Astrocyte of the spinal cord (primary cell): Measurements from ENCODE around the gene COMMD1.
A peak's percentile ranks its signal among the peaks of the same experiment; 100 is the strongest.

ENCODE experiments used
- DNase-seq: peaks from one replicate; pipeline ENCODE4 v3.0.0; 2011; ENCODE audit warnings: low read depth, low spot score
- H3K4me3 ChIP-seq: 2 replicates; pipeline ENCODE4 v1.5.1; 2011; ENCODE audit warnings: low read depth, mild to moderate bottlenecking, low read length, moderate library complexity
- in situ Hi-C: cut with HindIII; loops from 2 replicates; pipeline ENCODE4 v1.10.0; 2017; ENCODE audit warnings: low sequenced_read_pairs
- TF ChIP-seq, protein P1 (sequence below): IDR thresholded peaks from 2 replicates; pipeline ENCODE4 v1.5.1; 2012; ENCODE audit warnings: low read depth, mild to moderate bottlenecking, low read length, inconsistent platforms

The COMMD1 gene

DNA sequence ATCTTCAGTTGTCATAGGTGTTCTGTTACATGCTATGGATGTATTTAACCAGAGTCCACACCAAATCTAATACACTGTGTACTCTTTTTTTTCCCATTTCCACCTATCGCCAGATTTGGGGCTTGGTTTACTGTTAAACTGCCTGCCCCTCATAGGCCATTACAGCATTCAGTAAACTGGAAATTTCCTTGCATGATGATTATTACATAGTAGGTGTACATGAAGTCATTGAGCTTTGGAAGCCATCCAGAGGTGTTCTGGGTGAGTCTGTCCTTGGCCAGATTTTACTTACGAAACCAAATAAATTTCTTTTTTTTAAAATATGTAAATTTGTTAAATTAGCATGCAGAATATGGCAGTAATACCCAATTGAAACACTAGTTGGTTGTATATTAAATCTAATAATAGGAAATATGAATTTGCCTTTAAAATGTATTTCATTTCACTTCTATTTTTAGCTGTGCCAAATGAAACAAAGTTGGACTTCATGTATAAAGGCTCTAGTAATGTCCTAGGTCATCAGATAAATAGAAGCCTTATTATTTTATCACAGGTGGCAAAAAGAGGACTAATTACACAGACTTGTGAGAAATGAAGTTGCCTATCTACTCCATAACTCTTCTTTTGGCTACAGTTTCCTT lies 60.7 kb downstream of the COMMD1 start:
- no peak overlapping the region for H3K4me3 ChIP-seq
- no peak for DNase-seq
- in situ Hi-C loops: no loop called here
- TF ChIP-seq, protein P1, sequence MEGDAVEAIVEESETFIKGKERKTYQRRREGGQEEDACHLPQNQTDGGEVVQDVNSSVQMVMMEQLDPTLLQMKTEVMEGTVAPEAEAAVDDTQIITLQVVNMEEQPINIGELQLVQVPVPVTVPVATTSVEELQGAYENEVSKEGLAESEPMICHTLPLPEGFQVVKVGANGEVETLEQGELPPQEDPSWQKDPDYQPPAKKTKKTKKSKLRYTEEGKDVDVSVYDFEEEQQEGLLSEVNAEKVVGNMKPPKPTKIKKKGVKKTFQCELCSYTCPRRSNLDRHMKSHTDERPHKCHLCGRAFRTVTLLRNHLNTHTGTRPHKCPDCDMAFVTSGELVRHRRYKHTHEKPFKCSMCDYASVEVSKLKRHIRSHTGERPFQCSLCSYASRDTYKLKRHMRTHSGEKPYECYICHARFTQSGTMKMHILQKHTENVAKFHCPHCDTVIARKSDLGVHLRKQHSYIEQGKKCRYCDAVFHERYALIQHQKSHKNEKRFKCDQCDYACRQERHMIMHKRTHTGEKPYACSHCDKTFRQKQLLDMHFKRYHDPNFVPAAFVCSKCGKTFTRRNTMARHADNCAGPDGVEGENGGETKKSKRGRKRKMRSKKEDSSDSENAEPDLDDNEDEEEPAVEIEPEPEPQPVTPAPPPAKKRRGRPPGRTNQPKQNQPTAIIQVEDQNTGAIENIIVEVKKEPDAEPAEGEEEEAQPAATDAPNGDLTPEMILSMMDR: no peak

DNA sequence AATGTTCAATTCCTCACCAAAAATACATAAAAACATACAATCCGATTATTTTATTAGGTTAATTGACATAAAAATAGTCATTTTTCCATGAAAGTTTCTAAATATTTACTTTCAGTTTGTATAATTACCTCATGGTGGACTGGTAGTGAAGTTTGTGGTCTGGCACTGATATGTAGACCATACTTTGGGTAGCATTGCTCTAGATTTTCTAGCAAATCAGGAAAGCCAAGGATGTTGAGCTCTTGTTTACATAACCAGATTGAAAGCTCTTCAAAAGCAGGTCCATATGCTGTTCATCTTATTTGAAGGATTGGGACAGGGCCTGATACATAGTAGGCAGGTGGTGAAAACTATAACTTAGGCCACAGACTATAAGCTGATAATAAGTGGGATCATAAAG lies 61.8 kb downstream of the COMMD1 start:
- peak; percentile 35 for DNase-seq
- in situ Hi-C loops: no loop called here
- TF ChIP-seq, protein P1: no peak
- H3K4me3 ChIP-seq: no peak overlapping the region

GRCh38 chr2:61969376-61969775 lies 63.9 kb downstream of the COMMD1 start:
- in situ Hi-C loops: no loop called here
- TF ChIP-seq, protein P1: no peak
- H3K4me3 ChIP-seq: no peak overlapping the region
- no peak for DNase-seq

DNA sequence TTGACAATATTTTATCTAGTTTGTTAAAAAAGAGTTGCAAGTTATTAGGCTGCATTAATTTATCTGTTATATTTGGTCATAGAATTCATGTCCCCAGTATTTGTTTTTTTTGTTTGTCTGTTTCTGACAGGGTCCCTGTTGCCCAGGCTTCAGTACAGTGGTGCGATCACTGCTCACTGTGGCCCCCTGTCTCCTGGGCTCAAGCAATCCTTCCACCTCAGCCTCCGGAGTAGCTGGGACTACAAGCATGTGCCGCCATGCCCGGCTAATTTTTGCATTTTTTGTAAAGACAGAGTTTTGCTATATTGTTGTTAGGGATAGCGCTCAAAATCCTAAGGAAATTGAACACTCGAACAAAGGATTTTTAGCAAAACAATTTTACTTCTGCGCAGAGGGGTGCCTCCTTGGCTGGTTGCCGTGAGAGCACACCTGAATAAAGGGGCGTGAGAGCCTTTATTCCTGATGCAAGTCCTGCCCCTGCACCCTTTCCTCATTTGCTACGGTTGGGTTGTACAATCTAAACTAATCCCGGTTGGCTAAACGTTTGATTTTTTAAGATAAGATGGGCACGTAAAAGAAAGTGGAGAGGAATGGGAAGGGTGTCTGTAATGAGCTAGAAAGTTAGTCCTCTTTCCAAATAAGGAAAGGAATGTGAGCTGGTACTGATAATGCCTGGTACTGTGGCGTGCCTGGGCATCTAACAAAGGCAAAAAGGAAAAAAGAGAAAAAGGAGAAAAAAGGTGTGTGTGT lies 65.5 kb downstream of the COMMD1 start:
- no peak overlapping the region for H3K4me3 ChIP-seq
- in situ Hi-C loops: no loop called here
- no peak for DNase-seq
- TF ChIP-seq, protein P1: no peak

- H3K4me3 ChIP-seq: no peak overlapping the region
- no peak for DNase-seq
- in situ Hi-C loops: no loop called here
- TF ChIP-seq, protein P1: no peak
Measured at GRCh38 chr2:61978522-61978921, 73.0 kb downstream of the COMMD1 start.

- TF ChIP-seq, protein P1: no peak
- no peak overlapping the region for H3K4me3 ChIP-seq
- in situ Hi-C loops: no loop called here
- DNase-seq: no peak
Measured at GRCh38 chr2:61980758-61981157, 75.3 kb downstream of the COMMD1 start.
